NB4 (cell line): ENCODE data around the gene KCNQ5.

Source experiments
- DNase-seq: peaks from one replicate; pipeline ENCODE4 v3.0.0; 2010; ENCODE audit warnings: low read depth
- H3K4me3 ChIP-seq: one replicate; pipeline ENCODE4 v1.5.1; 2011; ENCODE audit warnings: mild to moderate bottlenecking, low read depth, low read length, moderate library complexity
- MYC ChIP-seq: IDR thresholded peaks from 2 replicates; pipeline ENCODE4 v1.6.1; 2011; ENCODE audit warnings: low read depth, low read length
- POLR2A ChIP-seq: IDR thresholded peaks from 2 replicates; pipeline ENCODE4 v1.6.1; 2011; ENCODE audit warnings: mild to moderate bottlenecking; ENCODE audit not compliant: insufficient read length; ENCODE audit errors: extremely low read depth
- TF ChIP-seq, protein P1 (sequence below): IDR thresholded peaks from 2 replicates; pipeline ENCODE4 v1.6.1; 2011; ENCODE audit warnings: low read depth, low read length
- TF ChIP-seq, protein P2 (sequence below): IDR thresholded peaks from one replicate; pipeline ENCODE4 v1.5.1; 2012; ENCODE audit warnings: low read depth, low read length

Gene KCNQ5

DNA sequence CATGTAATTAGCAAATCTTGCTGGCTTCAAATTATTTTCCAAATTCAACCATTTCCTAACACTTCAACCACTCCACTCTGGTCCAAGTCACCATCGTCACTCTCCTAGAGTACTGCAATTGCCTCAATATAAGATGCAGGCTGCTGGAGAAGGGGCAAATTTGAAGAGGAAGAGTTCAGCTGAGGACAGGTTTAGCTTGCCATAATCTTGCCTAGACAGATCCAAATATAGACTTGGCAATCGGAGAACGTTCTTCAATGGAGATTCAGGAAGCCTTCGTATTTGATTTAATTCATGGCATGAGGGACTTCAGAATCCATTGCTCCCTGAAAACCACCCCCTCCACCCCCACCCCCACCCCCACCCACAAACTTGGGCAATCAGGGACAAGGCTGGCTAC lies 618.9 kb downstream of the KCNQ5 start:
- TF ChIP-seq MYC (no peak), POLR2A (no peak)
- TF ChIP-seq, protein P1, sequence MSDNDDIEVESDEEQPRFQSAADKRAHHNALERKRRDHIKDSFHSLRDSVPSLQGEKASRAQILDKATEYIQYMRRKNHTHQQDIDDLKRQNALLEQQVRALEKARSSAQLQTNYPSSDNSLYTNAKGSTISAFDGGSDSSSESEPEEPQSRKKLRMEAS: no peak
- TF ChIP-seq, protein P2, sequence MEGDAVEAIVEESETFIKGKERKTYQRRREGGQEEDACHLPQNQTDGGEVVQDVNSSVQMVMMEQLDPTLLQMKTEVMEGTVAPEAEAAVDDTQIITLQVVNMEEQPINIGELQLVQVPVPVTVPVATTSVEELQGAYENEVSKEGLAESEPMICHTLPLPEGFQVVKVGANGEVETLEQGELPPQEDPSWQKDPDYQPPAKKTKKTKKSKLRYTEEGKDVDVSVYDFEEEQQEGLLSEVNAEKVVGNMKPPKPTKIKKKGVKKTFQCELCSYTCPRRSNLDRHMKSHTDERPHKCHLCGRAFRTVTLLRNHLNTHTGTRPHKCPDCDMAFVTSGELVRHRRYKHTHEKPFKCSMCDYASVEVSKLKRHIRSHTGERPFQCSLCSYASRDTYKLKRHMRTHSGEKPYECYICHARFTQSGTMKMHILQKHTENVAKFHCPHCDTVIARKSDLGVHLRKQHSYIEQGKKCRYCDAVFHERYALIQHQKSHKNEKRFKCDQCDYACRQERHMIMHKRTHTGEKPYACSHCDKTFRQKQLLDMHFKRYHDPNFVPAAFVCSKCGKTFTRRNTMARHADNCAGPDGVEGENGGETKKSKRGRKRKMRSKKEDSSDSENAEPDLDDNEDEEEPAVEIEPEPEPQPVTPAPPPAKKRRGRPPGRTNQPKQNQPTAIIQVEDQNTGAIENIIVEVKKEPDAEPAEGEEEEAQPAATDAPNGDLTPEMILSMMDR: no peak
- H3K4me3 ChIP-seq: no peak overlapping the region
- DNase-seq: no peak

DNA sequence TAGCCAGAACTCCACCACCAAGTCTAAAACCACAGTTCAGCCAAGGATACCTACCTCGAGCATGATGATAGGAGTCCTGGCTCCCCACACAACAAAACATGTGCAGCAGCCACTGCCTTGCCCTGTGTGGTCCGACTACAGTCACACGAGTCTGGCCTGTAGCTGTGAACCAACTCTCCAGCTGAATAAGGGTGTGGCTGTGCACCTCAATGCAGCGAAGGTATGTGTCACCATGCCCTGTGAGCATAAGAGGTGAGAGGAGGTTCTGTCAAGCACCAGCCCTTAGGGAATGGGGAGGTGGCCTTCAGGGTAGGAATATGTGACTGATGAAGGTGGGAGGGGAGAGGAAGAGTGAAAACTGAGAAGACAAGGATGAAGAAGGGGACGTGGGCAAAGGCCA lies 620.1 kb downstream of the KCNQ5 start:
- H3K4me3 ChIP-seq: no peak overlapping the region
- DNase-seq: no peak
- TF ChIP-seq, protein P2: no peak
- TF ChIP-seq, protein P1: no peak
- no peak for TF ChIP-seq POLR2A
- TF ChIP-seq MYC: no peak
